IMR-90 (cell line): ENCODE measurements around the gene FAM120A. TPM values are rescaled to one million over a fixed set of nuclear protein-coding genes. Genes with fewer than 3 reads are reported as not detected.

Source experiments
- ATAC-seq: fragments of 200-7000 bp; cut with Tn5 transposase; 2 replicates; pipeline ENCODE4 v1.9.1; 2020; ENCODE audit warnings: low read depth, mild to moderate bottlenecking, moderate library complexity
- BruUV-seq: library from RNA; stranded (reverse); fragments of 400-500 nt; replicated peaks from 2 replicates; lab custom pipeline; 2021; lab: Mats Ljungman, UMichigan
- CTCF ChIA-PET: fragments of 300-600 bp; formaldehyde crosslinking; extraction: SDS; loops from one replicate; lab custom pipeline; 2021; ENCODE audit warnings: antibody characterized with exemption; lab: Yijun Ruan, JAX
- POLR2A ChIA-PET: fragments of 300-600 bp; sonication (Branson Sonifier 250); formaldehyde crosslinking; loops from one replicate; lab custom pipeline; 2022; ENCODE audit warnings: antibody characterized with exemption; ENCODE audit not compliant: unreplicated experiment; lab: Charles Lee
- DNase-seq: peaks from one replicate; pipeline ENCODE4 v3.0.0; 2013
- H2AFZ ChIP-seq: replicated peaks from 2 replicates; pipeline ENCODE3; 2013; ENCODE audit warnings: low read length, mild to moderate bottlenecking; ENCODE audit not compliant: poor library complexity
- H2AK5ac ChIP-seq: 2 replicates; pipeline ENCODE4 v1.6.1; 2013; ENCODE audit warnings: low read depth, low read length, inconsistent platforms
- H2AK9ac ChIP-seq: replicated peaks from 2 replicates; pipeline ENCODE3; 2013; ENCODE audit warnings: mild to moderate bottlenecking, low read depth, low read length, moderate library complexity; ENCODE audit not compliant: poor library complexity
- H2BK120ac ChIP-seq: 2 replicates; pipeline ENCODE4 v1.6.1; 2013; ENCODE audit warnings: low read depth, low read length, inconsistent platforms
- H2BK15ac ChIP-seq: 3 replicates; pipeline ENCODE4 v1.6.1; 2013; ENCODE audit warnings: low read depth, low read length, inconsistent platforms
- H2BK20ac ChIP-seq: 2 replicates; pipeline ENCODE4 v1.6.1; 2013; ENCODE audit warnings: low read depth, mild to moderate bottlenecking, inconsistent platforms, low read length, moderate library complexity
- H2BK5ac ChIP-seq: 2 replicates; pipeline ENCODE4 v1.6.1; 2013; ENCODE audit warnings: mild to moderate bottlenecking, low read depth, low read length, inconsistent platforms; ENCODE audit not compliant: poor library complexity, severe bottlenecking
- H3K14ac ChIP-seq: replicated peaks from 2 replicates; pipeline ENCODE4 v1.6.1; 2013; ENCODE audit warnings: low read depth, low read length, inconsistent platforms
- H3K18ac ChIP-seq: 2 replicates; pipeline ENCODE4 v1.6.1; 2013; ENCODE audit warnings: low read depth, low read length, control low read depth
- H3K23ac ChIP-seq: 2 replicates; pipeline ENCODE4 v1.6.1; 2013; ENCODE audit warnings: low read depth, low read length, inconsistent platforms
- H3K27ac ChIP-seq: 2 replicates; pipeline ENCODE4 v1.5.1; 2013; ENCODE audit warnings: mild to moderate bottlenecking, control low read depth, low read length; ENCODE audit not compliant: insufficient read depth
- H3K27me3 ChIP-seq: 2 replicates; pipeline ENCODE4 v1.6.1; 2013; ENCODE audit warnings: low read length; ENCODE audit not compliant: control insufficient read depth, insufficient read depth
- H3K36me3 ChIP-seq: 2 replicates; pipeline ENCODE4 v1.6.1; 2013; ENCODE audit warnings: low read length, mixed read lengths; ENCODE audit not compliant: control insufficient read depth, insufficient read depth
- H3K4ac ChIP-seq: 2 replicates; pipeline ENCODE4 v1.6.1; 2013; ENCODE audit warnings: low read depth, low read length, inconsistent platforms
- H3K4me1 ChIP-seq: 2 replicates; pipeline ENCODE4 v1.6.1; 2013; ENCODE audit warnings: low read length, mixed read lengths; ENCODE audit not compliant: control insufficient read depth, insufficient read depth
- H3K4me2 ChIP-seq: 2 replicates; pipeline ENCODE4 v1.6.1; 2013; ENCODE audit warnings: low read depth, mild to moderate bottlenecking, control low read depth, low read length, moderate library complexity
- H3K4me3 ChIP-seq: 2 replicates; pipeline ENCODE4 v1.5.1; 2013; ENCODE audit warnings: low read depth, mild to moderate bottlenecking, control low read depth, low read length, moderate library complexity; ENCODE audit not compliant: insufficient read depth
- H3K56ac ChIP-seq: 2 replicates; pipeline ENCODE4 v1.6.1; 2013; ENCODE audit warnings: low read length, inconsistent platforms; ENCODE audit not compliant: insufficient read depth; ENCODE audit errors: extremely low read depth
- H3K79me1 ChIP-seq, 2 experiments: 2 replicates each; pipeline ENCODE4 v1.6.1; 2013; ENCODE audit warnings: low read length in 2 of 2, inconsistent platforms in 1 of 2, low read depth in 1 of 2
- H3K9ac ChIP-seq: 2 replicates; pipeline ENCODE4 v1.6.1; 2013; ENCODE audit warnings: low read depth, low read length, control low read depth
- H3K9me1 ChIP-seq: 2 replicates; pipeline ENCODE4 v1.6.1; 2013; ENCODE audit warnings: low read length, inconsistent platforms; ENCODE audit not compliant: insufficient read depth
- H3K9me3 ChIP-seq: 2 replicates; pipeline ENCODE4 v1.6.1; 2013; ENCODE audit warnings: low read length; ENCODE audit not compliant: control insufficient read depth, insufficient read depth
- H4K20me1 ChIP-seq: 2 replicates; pipeline ENCODE4 v1.6.1; 2013; ENCODE audit warnings: low read length, inconsistent platforms; ENCODE audit not compliant: insufficient read depth
- H4K5ac ChIP-seq: 2 replicates; pipeline ENCODE4 v1.6.1; 2013; ENCODE audit warnings: mild to moderate bottlenecking, low read depth, low read length, control low read depth
- H4K8ac ChIP-seq, 2 experiments: 2 replicates each; pipeline ENCODE4 v1.6.1; 2013; ENCODE audit warnings: low read depth in 2 of 2, low read length in 2 of 2, control low read depth in 1 of 2, inconsistent platforms in 1 of 2
- H4K91ac ChIP-seq: 2 replicates; pipeline ENCODE4 v1.6.1; 2013; ENCODE audit warnings: low read depth, low read length, inconsistent platforms; ENCODE audit not compliant: insufficient read depth
- BHLHE40 ChIP-seq: fragments of 150-350 bp; IDR thresholded peaks from 2 replicates; pipeline ENCODE4 v1.6.1; 2016; ENCODE audit warnings: mild to moderate bottlenecking, low read depth, low read length
- CEBPB ChIP-seq: IDR thresholded peaks from 2 replicates; pipeline ENCODE4 v1.6.1; 2012; ENCODE audit warnings: low read depth, low read length, improper control_type of control experiment
- CHD1 ChIP-seq: IDR thresholded peaks from 2 replicates; pipeline ENCODE4 v1.6.1; 2012; ENCODE audit warnings: low read depth, low read length, improper control_type of control experiment
- FOS ChIP-seq: fragments of 150-350 bp; IDR thresholded peaks from 2 replicates; pipeline ENCODE4 v1.6.1; 2016; ENCODE audit warnings: low read depth, low read length
- MAFK ChIP-seq: IDR thresholded peaks from 2 replicates; pipeline ENCODE4 v1.6.1; 2012; ENCODE audit warnings: low read depth, low read length, improper control_type of control experiment
- MAZ ChIP-seq: IDR thresholded peaks from 2 replicates; pipeline ENCODE4 v1.6.1; 2012; ENCODE audit warnings: low read depth, mild to moderate bottlenecking, low read length, improper control_type of control experiment, moderate library complexity, borderline replicate concordance
- MXI1 ChIP-seq: IDR thresholded peaks from 2 replicates; pipeline ENCODE4 v1.6.1; 2012; ENCODE audit warnings: low read depth, mild to moderate bottlenecking, low read length, moderate library complexity, borderline replicate concordance
- NFE2L2 ChIP-seq: fragments of 150-350 bp; IDR thresholded peaks from 2 replicates; pipeline ENCODE4 v1.6.1; 2016; ENCODE audit warnings: low read depth, mild to moderate bottlenecking, low read length
- POLR2A ChIP-seq: IDR thresholded peaks from 2 replicates; pipeline ENCODE4 v1.6.1; 2012; ENCODE audit warnings: mild to moderate bottlenecking, low read depth, low read length
- RAD21 ChIP-seq: IDR thresholded peaks from 2 replicates; pipeline ENCODE4 v1.6.1; 2012; ENCODE audit warnings: low read length, improper control_type of control experiment
- RCOR1 ChIP-seq: IDR thresholded peaks from 2 replicates; pipeline ENCODE4 v1.6.1; 2012; ENCODE audit warnings: mild to moderate bottlenecking, low read length, improper control_type of control experiment; ENCODE audit not compliant: insufficient replicate concordance
- RFX5 ChIP-seq: IDR thresholded peaks from 2 replicates; pipeline ENCODE4 v1.8.0; 2012; ENCODE audit warnings: low read depth, mild to moderate bottlenecking, low read length, moderate library complexity
- SMC3 ChIP-seq: fragments of 150-350 bp; IDR thresholded peaks from 2 replicates; pipeline ENCODE4 v1.6.1; 2016; ENCODE audit warnings: low read depth, mild to moderate bottlenecking, antibody characterized with exemption, low read length, moderate library complexity
- WGBS, 2 experiments: methylation state at CpG; one replicate each; pipeline versions ENCODE4 v1.1.5 to v1.1.7; 2013; ENCODE audit warnings: missing lambda C conversion rate in 2 of 2; ENCODE audit not compliant: insufficient read length in 1 of 2; ENCODE audit errors: extremely low coverage in 2 of 2; 5-methylcytosine and 5-hydroxymethylcytosine counted together
- dilution Hi-C: fragments of 300-500 bp; cut with HindIII; formaldehyde crosslinking; loops from one replicate; pipeline ENCODE4 v1.14.3; 2018; ENCODE audit warnings: low sequenced_read_pairs; ENCODE audit not compliant: unreplicated experiment
- in situ Hi-C: fragments of 300-500 bp; cut with MboI; formaldehyde crosslinking; loops from 3 replicates; pipeline ENCODE4 v1.14.3; 2019; ENCODE audit warnings: low sequenced_read_pairs, inconsistent platforms, mixed read lengths
- intact Hi-C: fragments of 100-400 bp; cut with micrococcal nuclease; formaldehyde crosslinking; loops from 2 replicates; pipeline ENCODE4 v1.10.0; 2022
- polyA plus RNA-seq, 3 experiments: library from polyadenylated mRNA; depleted of rRNA; stranded (reverse); fragments of >200 nt; gene quantifications; 2 replicates each; pipeline ENCODE4 v1.2.3, GENCODE V29; 2012; ENCODE audit warnings: low replicate concordance in 1 of 3
- total RNA-seq: library from RNA; depleted of rRNA; stranded (reverse); fragments of >200 nt; gene quantifications from 2 replicates; pipeline ENCODE4 v1.2.3, GENCODE V29; 2012
- TF ChIP-seq, protein P1 (sequence below): fragments of 150-350 bp; IDR thresholded peaks from 2 replicates; pipeline ENCODE4 v1.6.1; 2016; ENCODE audit warnings: low read depth, mild to moderate bottlenecking, low read length, moderate library complexity, borderline replicate concordance
- TF ChIP-seq, protein P2 (sequence below): fragments of 150-350 bp; IDR thresholded peaks from 2 replicates; pipeline ENCODE4 v1.6.1; 2017; ENCODE audit warnings: mild to moderate bottlenecking, antibody characterized with exemption, low read length, low read depth

Gene FAM120A
- total and polyA plus RNA-seq, 2 of the 4 experiments (the other 2 are of a cell fraction), result 61.6 to 75.1 TPM

DNA sequence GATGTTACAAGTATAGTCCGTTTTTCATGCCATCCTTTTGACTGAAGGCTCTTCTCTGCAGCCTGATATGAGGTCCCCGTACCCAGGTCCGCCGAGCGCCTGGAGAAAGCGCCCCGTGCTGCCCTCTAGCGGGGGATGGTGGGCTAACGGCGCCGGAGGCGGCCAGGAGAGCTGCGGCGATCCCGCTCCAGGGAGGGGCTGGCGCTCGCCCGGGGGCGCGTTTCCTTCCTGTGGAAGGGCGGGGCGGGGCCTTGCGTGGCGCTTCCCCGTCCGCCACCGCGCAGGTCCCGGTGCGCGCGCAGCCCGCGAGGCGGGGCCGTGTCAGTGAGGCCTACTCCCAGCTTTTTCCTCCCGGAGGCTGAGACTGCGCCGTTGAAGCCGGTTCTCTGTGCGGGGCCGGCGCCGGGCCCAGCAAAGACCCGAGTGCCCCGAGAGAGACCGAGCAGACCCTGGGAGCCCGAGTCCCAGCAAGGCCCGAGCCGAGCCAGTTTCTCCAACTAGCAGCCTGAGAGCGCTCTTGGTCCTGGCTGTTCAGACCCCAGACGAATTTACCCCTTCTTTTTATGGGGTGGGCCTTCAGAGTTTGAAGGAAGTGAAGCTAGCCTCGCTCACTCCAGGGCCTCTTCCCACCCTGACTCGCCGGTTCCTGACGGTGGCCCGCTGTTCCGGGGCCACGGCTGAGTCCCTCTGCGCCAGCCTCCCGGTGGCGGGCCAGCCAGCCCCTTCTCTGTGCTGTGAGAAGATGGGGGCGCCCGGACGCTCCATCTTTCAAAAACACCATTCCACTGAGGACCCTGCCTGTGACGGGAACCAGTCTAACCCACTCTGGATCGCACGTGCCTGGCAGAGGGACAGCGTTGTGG is 115.2 kb downstream of the FAM120A start:
- Histone ChIP-seq H3K9ac (peak overlapping the region; percentile 91), H3K9me1 (peaks cover 12% of the 10 kb centered on the region), H2BK5ac (peak overlapping the region; percentile 72), H3K79me1 (peaks cover 9 to 22% of the 10 kb centered on the region in 2 experiments; a peak in 3 of 4 replicates), H3K27ac (peak overlapping the region; percentile 85), H3K4me1 (peaks cover 7% of the 10 kb centered on the region), H3K56ac (peak overlapping the region; percentile 95), H4K5ac (peak overlapping the region; percentile 98), H2AK5ac (peak overlapping the region; percentile 100), H3K27me3 (no peaks in the 10 kb centered on the region), H2BK20ac (no peak overlapping the region), H4K91ac (peak overlapping the region; percentile 88), H3K14ac (peak overlapping the region; percentile 97), H2BK15ac (no peak overlapping the region), H2AFZ (peak overlapping the region; percentile 90), H3K36me3 (peaks cover 19% of the 10 kb centered on the region), H4K20me1 (no peaks in the 10 kb centered on the region), H3K4ac (peak overlapping the region; percentile 97), H3K4me2 (peak overlapping the region; percentile 96), H4K8ac (peak overlapping the region; percentile 96 to 100), H3K23ac (peak overlapping the region; percentile 99), H3K18ac (peak overlapping the region; percentile 48; the same call in 1 of the 2 replicates), H2AK9ac (peak overlapping the region; percentile 87), H3K4me3 (peak overlapping the region; percentile 51), H3K9me3 (no peaks in the 10 kb centered on the region), H2BK120ac (0 out of 2 replicates have a peak overlapping the region, but pooled peaks have one; percentile 20)
- ATAC-seq (peak; percentile 99), DNase-seq (peak; percentile 94)
- BruUV-seq, result no TSS peak
- ChIA-PET CTCF (interaction anchor here (0.6 to 1.6 kb wide), 18 partner anchors 10 to 564 kb away, joined by 3 to 12 read pairs (median 4); partner anchors contain the start of gene FAM120AOS), POLR2A (interaction anchor here (0.5 to 1.3 kb wide), 5 partner anchors 10 to 433 kb away, joined by 3 to 6 read pairs (median 3); partner anchors contain the start of genes FAM120AOS, NINJ1 and PHF2)
- 11% methylated on average over 10 of the region's 69 CpGs; no CpG with 5 or more reads in 1 of the 2 experiments for WGBS, 2 experiments
- in situ Hi-C loops, result loop anchor here (10.0 to 25.0 kb wide), 2 partner anchors 112 to 454 kb away; partner anchors contain the start of genes FAM120A and FAM120AOS
- dilution Hi-C loops, result loop anchor here (10.0 kb wide), 1 partner anchor 102 kb away; no protein-coding TSS in a partner anchor
- intact Hi-C loops, result loop anchor here (1.0 to 10.0 kb wide), 3 partner anchors 113 to 406 kb away; partner anchors contain the start of gene FAM120AOS
- TF ChIP-seq MXI1 (peak; percentile 24; the same call in 1 of the 2 replicates), RAD21 (peak; percentile 61), FOS (peak; percentile 17; the same call in 1 of the 2 replicates), POLR2A (peak; percentile 93), SMC3 (peak; percentile 60), NFE2L2 (no peak), CHD1 (no peak), MAFK (no peak), RFX5 (no peak), RCOR1 (no peak), MAZ (peak; percentile 99), CEBPB (no peak), BHLHE40 (peak; percentile 31; the same call in 1 of the 2 replicates)
- TF ChIP-seq, protein P1, sequence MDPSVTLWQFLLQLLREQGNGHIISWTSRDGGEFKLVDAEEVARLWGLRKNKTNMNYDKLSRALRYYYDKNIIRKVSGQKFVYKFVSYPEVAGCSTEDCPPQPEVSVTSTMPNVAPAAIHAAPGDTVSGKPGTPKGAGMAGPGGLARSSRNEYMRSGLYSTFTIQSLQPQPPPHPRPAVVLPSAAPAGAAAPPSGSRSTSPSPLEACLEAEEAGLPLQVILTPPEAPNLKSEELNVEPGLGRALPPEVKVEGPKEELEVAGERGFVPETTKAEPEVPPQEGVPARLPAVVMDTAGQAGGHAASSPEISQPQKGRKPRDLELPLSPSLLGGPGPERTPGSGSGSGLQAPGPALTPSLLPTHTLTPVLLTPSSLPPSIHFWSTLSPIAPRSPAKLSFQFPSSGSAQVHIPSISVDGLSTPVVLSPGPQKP, result no peak
- TF ChIP-seq, protein P2, sequence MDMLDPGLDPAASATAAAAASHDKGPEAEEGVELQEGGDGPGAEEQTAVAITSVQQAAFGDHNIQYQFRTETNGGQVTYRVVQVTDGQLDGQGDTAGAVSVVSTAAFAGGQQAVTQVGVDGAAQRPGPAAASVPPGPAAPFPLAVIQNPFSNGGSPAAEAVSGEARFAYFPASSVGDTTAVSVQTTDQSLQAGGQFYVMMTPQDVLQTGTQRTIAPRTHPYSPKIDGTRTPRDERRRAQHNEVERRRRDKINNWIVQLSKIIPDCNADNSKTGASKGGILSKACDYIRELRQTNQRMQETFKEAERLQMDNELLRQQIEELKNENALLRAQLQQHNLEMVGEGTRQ, result no peak
